HepG2 (cell line): Measurements from ENCODE around the gene OGA. TPM values are rescaled to one million over a fixed set of nuclear protein-coding genes. Genes with fewer than 3 reads are reported as not detected.

Source experiments
- CREB1 ChIP-seq, 2 experiments: fragments of 450-650 bp in 1 of 2; IDR thresholded peaks; 2 replicates each; pipeline ENCODE4 v1.6.1; 2016 to 2017; ENCODE audit warnings: control low read depth in 1 of 2, mild to moderate bottlenecking in 1 of 2, missing compliant biosample characterization in 1 of 2, missing genetic modification characterization in 1 of 2
- FOSL2 ChIP-seq: sonication (generic); formaldehyde crosslinking; IDR thresholded peaks from 2 replicates; pipeline ENCODE4 v1.4.0; 2020; ENCODE audit warnings: missing genetic modification reagents
- FOXK1 ChIP-seq: sonication (generic); formaldehyde crosslinking; IDR thresholded peaks from 2 replicates; pipeline ENCODE4 v1.4.0; 2020; ENCODE audit warnings: low read depth, missing genetic modification reagents, borderline replicate concordance
- GABPB1 ChIP-seq: IDR thresholded peaks from 2 replicates; pipeline ENCODE4 v1.6.1; 2016; ENCODE audit warnings: mild to moderate bottlenecking, missing genetic modification reagents, moderate library complexity, missing compliant biosample characterization
- HES4 ChIP-seq: sonication (generic); formaldehyde crosslinking; IDR thresholded peaks from 2 replicates; pipeline ENCODE4 v1.9.0; 2021; ENCODE audit warnings: mild to moderate bottlenecking, missing genetic modification reagents, borderline replicate concordance
- MIER3 ChIP-seq: IDR thresholded peaks from 2 replicates; pipeline ENCODE4 v1.6.1; 2016; ENCODE audit warnings: missing compliant biosample characterization, borderline replicate concordance
- MTF2 ChIP-seq: sonication (generic); formaldehyde crosslinking; IDR thresholded peaks from 2 replicates; pipeline ENCODE4 v1.5.0; 2020; ENCODE audit warnings: missing genetic modification reagents, borderline replicate concordance
- NFIC ChIP-seq: IDR thresholded peaks from 2 replicates; pipeline ENCODE4 v1.6.1; 2012; ENCODE audit warnings: mild to moderate bottlenecking, low read length, inconsistent platforms
- SP4 ChIP-seq: sonication (generic); formaldehyde crosslinking; IDR thresholded peaks from 2 replicates; pipeline ENCODE4 v1.8.1; 2023; ENCODE audit warnings: mild to moderate bottlenecking, missing genetic modification reagents
- ZFP36L1 ChIP-seq: sonication (generic); formaldehyde crosslinking; IDR thresholded peaks from 2 replicates; pipeline ENCODE4 v1.8.0; 2022; ENCODE audit warnings: mild to moderate bottlenecking, missing genetic modification reagents, moderate library complexity
- ZNF10 ChIP-seq: sonication (generic); formaldehyde crosslinking; IDR thresholded peaks from 2 replicates; pipeline ENCODE4 v1.4.0; 2020; ENCODE audit warnings: mild to moderate bottlenecking, low read depth, missing genetic modification reagents, borderline replicate concordance
- ZNF253 ChIP-seq: sonication (generic); formaldehyde crosslinking; IDR thresholded peaks from 2 replicates; pipeline ENCODE4 v1.8.0; 2022; ENCODE audit warnings: mild to moderate bottlenecking, missing genetic modification reagents, borderline replicate concordance
- ZNF33B ChIP-seq: sonication (generic); formaldehyde crosslinking; IDR thresholded peaks from 2 replicates; pipeline ENCODE4 v1.5.1; 2020; ENCODE audit warnings: mild to moderate bottlenecking, missing genetic modification reagents
- ZSCAN12 ChIP-seq: sonication (generic); formaldehyde crosslinking; IDR thresholded peaks from 2 replicates; pipeline ENCODE4 v1.9.0; 2021; ENCODE audit warnings: mild to moderate bottlenecking, missing genetic modification reagents
- polyA plus RNA-seq, 8 experiments: library from polyadenylated mRNA; depleted of rRNA in 3 of 8; stranded (reverse) in 7 of 8; unstranded in 1 of 8; fragments of >200 nt; fragmentation: Illumina TruSeq in 4 of 8; extraction: Trizol in 4 of 8; gene quantifications; 2 replicates each; pipeline versions ENCODE4 v1.2.1 to v1.2.3, GENCODE V29; 2011 to 2016; ENCODE audit warnings: low read depth in 4 of 8, missing spikeins in 1 of 8, mixed read lengths in 1 of 8; ENCODE audit not compliant: insufficient read depth in 1 of 8
- total RNA-seq, 5 experiments: library from RNA; depleted of rRNA; stranded (reverse); fragments of >200 nt; fragmentation: Illumina TruSeq; extraction: Trizol; gene quantifications; 2 replicates each; pipeline ENCODE4 v1.2.3, GENCODE V29; 2016; ENCODE audit warnings: low read depth in 1 of 5
- TF ChIP-seq, protein P1 (sequence below): sonication (generic); formaldehyde crosslinking; IDR thresholded peaks from 2 replicates; pipeline ENCODE4 v1.5.0; 2020; ENCODE audit warnings: missing genetic modification reagents, mild to moderate bottlenecking, borderline replicate concordance
- TF ChIP-seq, protein P2 (sequence below): sonication (generic); formaldehyde crosslinking; IDR thresholded peaks from 2 replicates; pipeline ENCODE4 v1.9.0; 2022; ENCODE audit warnings: low read depth, missing genetic modification reagents
- TF ChIP-seq, protein P3 (sequence below): sonication (generic); formaldehyde crosslinking; IDR thresholded peaks from 2 replicates; pipeline ENCODE4 v1.4.0; 2020; ENCODE audit warnings: missing genetic modification reagents, mild to moderate bottlenecking, borderline replicate concordance
- TF ChIP-seq, protein P4 (sequence below): sonication (generic); formaldehyde crosslinking; IDR thresholded peaks from 2 replicates; pipeline ENCODE4 v1.4.0; 2020; ENCODE audit warnings: missing genetic modification reagents

Gene OGA
- total and polyA plus RNA-seq, 2 of the 13 experiments (the other 11 are each of a cell fraction or from before 2014, with no cell fraction given): 33.2 to 39.8 TPM

DNA sequence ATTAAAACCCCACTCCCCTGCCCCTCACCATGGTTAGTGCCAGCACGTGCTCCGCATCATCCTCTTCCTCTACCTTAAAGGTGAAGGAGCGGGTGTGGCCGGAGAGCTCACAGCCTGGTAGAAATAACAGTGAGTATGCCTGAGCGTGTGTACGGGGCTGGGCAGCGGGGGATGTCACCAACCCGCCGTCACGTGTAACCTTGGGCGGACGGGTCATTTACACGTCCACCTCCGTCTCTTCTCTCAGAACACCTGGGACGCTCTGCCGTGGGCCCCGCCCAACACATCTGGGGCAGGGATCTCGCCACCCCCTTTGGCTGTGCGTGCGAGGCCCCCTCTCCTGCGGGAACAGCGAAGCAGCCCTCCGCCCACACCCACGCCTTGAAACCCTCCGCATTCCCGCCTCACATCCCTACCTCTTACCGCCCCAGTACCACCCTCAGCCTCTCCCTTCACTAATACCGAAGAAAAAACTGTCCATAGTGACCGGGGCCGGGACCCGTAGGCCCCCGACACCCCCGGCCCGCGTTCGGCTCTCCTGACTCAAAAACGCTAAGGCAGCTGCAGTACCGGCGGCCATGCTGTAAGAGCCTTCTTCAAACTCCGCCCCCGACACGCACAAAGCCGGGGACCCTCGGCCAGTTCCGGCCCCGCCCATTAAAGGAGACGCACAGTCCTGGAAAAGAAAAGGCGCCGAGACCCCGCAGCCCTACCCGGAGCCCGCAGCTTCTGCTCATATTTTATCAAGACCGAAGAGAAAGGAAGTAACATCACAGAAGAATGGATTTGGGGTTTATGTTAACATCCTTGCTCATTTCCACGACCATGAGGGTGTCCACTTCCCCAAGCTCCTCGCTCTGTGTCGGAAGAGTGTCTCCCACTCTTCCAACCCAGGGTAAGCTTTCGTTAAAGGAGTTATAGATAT, 35.2 kb downstream of the OGA start, which contains the start of gene NPM3 (continued):
- TF ChIP-seq, protein P1, sequence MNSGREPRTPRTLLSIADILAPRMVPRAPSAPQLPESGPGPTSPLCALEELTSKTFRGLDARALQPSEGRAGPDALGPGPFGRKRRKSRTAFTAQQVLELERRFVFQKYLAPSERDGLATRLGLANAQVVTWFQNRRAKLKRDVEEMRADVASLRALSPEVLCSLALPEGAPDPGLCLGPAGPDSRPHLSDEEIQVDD (CRISPR knock-in tag): no peak
- TF ChIP-seq ZNF253 (CRISPR knock-in tag) (no peak), SP4 (CRISPR knock-in tag) (peak; percentile 84), FOSL2 (CRISPR knock-in tag) (no peak), HES4 (CRISPR knock-in tag) (no peak), ZFP36L1 (0 out of 2 replicates have a peak, but pooled peaks have one; percentile 50), ZSCAN12 (CRISPR knock-in tag) (no peak), MTF2 (CRISPR knock-in tag) (no peak), MIER3 (CRISPR knock-in tag) (no peak), ZNF10 (no peak), GABPB1 (CRISPR knock-in tag) (peak; percentile 91), CREB1 (IDR thresholded peaks at IDR 0.05) (peak; percentile 65; the same call in 1 of the 2 replicates), CREB1 (CRISPR knock-in tag; IDR thresholded peaks at IDR 0.05) (peak; percentile 96), ZNF33B (CRISPR knock-in tag) (no peak), NFIC (no peak), FOXK1 (CRISPR knock-in tag) (no peak)
- TF ChIP-seq, protein P2, sequence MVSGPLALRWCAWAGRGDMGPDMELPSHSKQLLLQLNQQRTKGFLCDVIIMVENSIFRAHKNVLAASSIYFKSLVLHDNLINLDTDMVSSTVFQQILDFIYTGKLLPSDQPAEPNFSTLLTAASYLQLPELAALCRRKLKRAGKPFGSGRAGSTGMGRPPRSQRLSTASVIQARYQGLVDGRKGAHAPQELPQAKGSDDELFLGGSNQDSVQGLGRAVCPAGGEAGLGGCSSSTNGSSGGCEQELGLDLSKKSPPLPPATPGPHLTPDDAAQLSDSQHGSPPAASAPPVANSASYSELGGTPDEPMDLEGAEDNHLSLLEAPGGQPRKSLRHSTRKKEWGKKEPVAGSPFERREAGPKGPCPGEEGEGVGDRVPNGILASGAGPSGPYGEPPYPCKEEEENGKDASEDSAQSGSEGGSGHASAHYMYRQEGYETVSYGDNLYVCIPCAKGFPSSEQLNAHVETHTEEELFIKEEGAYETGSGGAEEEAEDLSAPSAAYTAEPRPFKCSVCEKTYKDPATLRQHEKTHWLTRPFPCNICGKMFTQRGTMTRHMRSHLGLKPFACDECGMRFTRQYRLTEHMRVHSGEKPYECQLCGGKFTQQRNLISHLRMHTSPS (CRISPR knock-in tag): no peak
- TF ChIP-seq, protein P3, sequence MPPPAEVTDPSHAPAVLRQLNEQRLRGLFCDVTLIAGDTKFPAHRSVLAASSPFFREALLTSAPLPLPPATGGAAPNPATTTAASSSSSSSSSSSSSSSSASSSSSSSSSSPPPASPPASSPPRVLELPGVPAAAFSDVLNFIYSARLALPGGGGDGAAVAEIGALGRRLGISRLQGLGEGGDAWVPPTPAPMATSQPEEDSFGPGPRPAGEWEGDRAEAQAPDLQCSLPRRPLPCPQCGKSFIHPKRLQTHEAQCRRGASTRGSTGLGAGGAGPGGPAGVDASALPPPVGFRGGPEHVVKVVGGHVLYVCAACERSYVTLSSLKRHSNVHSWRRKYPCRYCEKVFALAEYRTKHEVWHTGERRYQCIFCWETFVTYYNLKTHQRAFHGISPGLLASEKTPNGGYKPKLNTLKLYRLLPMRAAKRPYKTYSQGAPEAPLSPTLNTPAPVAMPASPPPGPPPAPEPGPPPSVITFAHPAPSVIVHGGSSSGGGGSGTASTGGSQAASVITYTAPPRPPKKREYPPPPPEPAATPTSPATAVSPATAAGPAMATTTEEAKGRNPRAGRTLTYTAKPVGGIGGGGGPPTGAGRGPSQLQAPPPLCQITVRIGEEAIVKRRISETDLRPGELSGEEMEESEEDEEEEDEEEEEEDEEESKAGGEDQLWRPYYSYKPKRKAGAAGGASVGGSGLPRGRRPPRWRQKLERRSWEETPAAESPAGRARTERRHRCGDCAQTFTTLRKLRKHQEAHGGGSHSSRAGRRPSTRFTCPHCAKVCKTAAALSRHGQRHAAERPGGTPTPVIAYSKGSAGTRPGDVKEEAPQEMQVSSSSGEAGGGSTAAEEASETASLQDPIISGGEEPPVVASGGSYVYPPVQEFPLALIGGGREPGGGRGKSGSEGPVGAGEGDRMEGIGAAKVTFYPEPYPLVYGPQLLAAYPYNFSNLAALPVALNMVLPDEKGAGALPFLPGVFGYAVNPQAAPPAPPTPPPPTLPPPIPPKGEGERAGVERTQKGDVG: no peak
- TF ChIP-seq, protein P4, sequence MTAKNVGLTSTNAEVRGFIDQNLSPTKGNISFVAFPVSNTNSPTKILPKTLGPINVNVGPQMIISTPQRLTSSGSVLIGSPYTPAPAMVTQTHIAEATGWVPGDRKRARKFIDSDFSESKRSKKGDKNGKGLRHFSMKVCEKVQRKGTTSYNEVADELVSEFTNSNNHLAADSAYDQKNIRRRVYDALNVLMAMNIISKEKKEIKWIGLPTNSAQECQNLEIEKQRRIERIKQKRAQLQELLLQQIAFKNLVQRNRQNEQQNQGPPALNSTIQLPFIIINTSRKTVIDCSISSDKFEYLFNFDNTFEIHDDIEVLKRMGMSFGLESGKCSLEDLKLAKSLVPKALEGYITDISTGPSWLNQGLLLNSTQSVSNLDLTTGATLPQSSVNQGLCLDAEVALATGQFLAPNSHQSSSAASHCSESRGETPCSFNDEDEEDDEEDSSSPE: no peak
- TF ChIP-seq, all 625 proteins: peak for 157
